ENCODE measurements around the gene SRGAP2B. TPM values are rescaled to one million over a fixed set of nuclear protein-coding genes. Genes with fewer than 3 reads are reported as not detected.
"Not testable (repeated sequence)": the region's sequence is repeated elsewhere in the genome, so short reads cannot be mapped to it uniquely, and the experiment has no call there.

The SRGAP2B gene
- total RNA-seq, 1 donor from 2014 or later: 24.0 TPM

GRCh38 chr1:144946525-144947480 lies 148.3 kb downstream of the SRGAP2B start:
- H3K4me3 ChIP-seq (ENCODE audit: low read depth, low read length); FAIRE-seq; H3K27me3 ChIP-seq (ENCODE audit: control insufficient read depth, insufficient read depth, low read length); H3K36me3 ChIP-seq (ENCODE audit: control insufficient read depth, insufficient read depth, low read length); DNase-seq (ENCODE audit: low read depth): not testable (repeated sequence)

DNA sequence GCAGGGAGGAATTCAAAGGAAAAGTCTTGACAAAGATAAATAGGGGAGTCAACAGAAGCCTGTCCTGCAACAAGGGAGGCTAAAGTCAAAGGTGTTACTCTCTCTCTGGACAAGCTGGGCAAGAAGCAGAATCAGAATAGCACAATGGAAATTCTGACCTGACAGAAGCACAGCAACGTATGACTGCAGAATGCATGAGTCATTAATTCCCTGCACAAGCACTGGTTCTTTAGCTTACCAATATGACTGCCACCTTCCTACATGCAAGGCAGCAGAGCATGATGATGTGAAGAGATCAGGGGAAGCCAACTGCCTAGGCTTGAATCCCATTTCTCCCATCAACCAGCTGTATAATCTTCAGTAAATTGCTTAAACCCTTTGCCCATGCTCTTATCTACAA lies 153.4 kb downstream of the SRGAP2B start:
- peak; percentile 72 for FAIRE-seq

DNA sequence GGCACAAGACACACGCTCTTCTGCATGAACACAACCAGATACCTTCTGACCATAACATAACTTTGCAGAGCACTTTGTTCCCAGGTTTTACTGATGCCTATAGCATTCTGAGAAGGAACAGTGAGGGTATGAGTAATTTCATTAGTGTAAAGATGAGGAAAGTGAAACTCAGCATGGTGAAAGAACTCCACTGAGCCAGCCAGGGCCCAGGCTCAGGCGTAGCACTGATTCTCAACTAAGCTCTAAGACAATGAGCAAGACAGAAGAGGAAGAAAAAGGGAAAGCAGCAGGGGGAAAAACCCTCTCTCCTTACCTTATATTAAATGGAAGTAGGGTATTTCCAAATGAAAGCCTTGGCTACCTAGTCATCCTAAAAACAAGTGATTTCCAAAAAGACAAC lies 155.1 kb downstream of the SRGAP2B start:
- FAIRE-seq; H3K36me3 ChIP-seq (ENCODE audit: control insufficient read depth, insufficient read depth, low read length); DNase-seq (ENCODE audit: low read depth): not testable (repeated sequence)

More for the DNA sequence above, 153.4 kb downstream of the SRGAP2B start:
- not testable (repeated sequence) for DNase-seq (ENCODE audit: low read depth); H3K27me3 ChIP-seq (ENCODE audit: control insufficient read depth, insufficient read depth, low read length); H3K36me3 ChIP-seq (ENCODE audit: control insufficient read depth, insufficient read depth, low read length); H3K4me3 ChIP-seq (ENCODE audit: low read depth, low read length)

DNA sequence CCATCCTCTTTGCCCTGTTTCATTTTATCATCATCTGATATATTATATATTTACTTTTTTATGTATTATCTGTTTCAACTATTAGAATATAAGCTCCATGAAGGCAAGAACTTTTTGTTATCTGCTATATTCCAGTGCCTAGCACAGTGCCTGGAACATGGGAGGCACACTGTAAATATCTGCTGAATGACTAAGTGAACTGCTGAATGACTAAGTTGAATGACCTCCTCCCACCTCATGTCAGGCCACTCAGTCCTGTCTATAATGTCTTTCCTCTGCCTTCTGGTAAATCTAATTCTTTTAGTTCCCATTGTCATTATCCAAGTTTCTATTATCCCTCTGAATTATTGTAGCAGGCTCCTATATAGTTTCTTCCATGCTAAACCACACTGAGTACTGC lies 156.5 kb downstream of the SRGAP2B start:
- not testable (repeated sequence) for H3K27me3 ChIP-seq (ENCODE audit: control insufficient read depth, insufficient read depth, low read length); FAIRE-seq; H3K4me3 ChIP-seq (ENCODE audit: low read depth, low read length); H3K36me3 ChIP-seq (ENCODE audit: control insufficient read depth, insufficient read depth, low read length); DNase-seq (ENCODE audit: low read depth)

More for the DNA sequence above, 155.1 kb downstream of the SRGAP2B start:
- H3K27me3 ChIP-seq (ENCODE audit: control insufficient read depth, insufficient read depth, low read length); H3K4me3 ChIP-seq (ENCODE audit: low read depth, low read length): not testable (repeated sequence)

DNA sequence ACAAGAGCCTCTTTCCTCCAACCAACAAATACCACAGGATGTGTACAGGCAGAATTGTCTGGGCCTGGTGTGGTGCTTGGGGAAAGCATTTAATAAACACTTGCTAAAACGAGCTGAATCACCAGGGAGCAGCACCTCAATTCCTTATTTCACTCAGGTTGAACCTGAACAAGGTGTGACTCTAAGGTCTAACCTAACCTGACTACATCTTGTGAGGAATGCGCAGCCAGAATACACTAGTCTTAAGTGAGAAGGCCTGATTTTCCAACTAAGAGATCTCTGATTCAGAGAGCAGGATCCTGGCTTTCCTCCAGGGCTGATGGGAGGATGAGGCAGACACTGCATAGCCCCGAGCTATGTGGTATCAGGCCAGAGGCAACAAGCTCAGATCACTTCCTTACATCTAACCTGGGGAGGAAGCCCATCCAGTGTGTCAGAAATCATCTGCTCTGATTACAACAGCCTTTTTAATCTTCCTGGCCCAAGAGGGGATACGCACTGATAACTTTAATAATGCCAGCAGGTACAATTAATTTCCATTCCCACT lies 158.9 kb downstream of the SRGAP2B start:
- H3K27me3 ChIP-seq (ENCODE audit: control insufficient read depth, insufficient read depth, low read length); H3K36me3 ChIP-seq (ENCODE audit: control insufficient read depth, insufficient read depth, low read length); DNase-seq (ENCODE audit: low read depth); H3K4me3 ChIP-seq (ENCODE audit: low read depth, low read length): not testable (repeated sequence)
- peak; percentile 82 for FAIRE-seq

GRCh38 chr1:144935310-144935709 lies 159.8 kb downstream of the SRGAP2B start:
- not testable (repeated sequence) for FAIRE-seq; H3K4me3 ChIP-seq (ENCODE audit: low read depth, low read length); DNase-seq (ENCODE audit: low read depth); H3K36me3 ChIP-seq (ENCODE audit: control insufficient read depth, insufficient read depth, low read length); H3K27me3 ChIP-seq (ENCODE audit: control insufficient read depth, insufficient read depth, low read length)

- FAIRE-seq; H3K36me3 ChIP-seq (ENCODE audit: control insufficient read depth, insufficient read depth, low read length); DNase-seq (ENCODE audit: low read depth); H3K27me3 ChIP-seq (ENCODE audit: control insufficient read depth, insufficient read depth, low read length); H3K4me3 ChIP-seq (ENCODE audit: low read depth, low read length): not testable (repeated sequence)
These were observed 162.1 kb downstream of the SRGAP2B start for GRCh38 chr1:144933014-144933413.

- not testable (repeated sequence) for H3K36me3 ChIP-seq (ENCODE audit: control insufficient read depth, insufficient read depth, low read length); H3K27me3 ChIP-seq (ENCODE audit: control insufficient read depth, insufficient read depth, low read length); H3K4me3 ChIP-seq (ENCODE audit: low read depth, low read length); DNase-seq (ENCODE audit: low read depth); FAIRE-seq
These were observed 163.0 kb downstream of the SRGAP2B start for GRCh38 chr1:144932153-144932552.

GRCh38 chr1:144931553-144931952 lies 163.6 kb downstream of the SRGAP2B start:
- FAIRE-seq; H3K36me3 ChIP-seq (ENCODE audit: control insufficient read depth, insufficient read depth, low read length); DNase-seq (ENCODE audit: low read depth); H3K4me3 ChIP-seq (ENCODE audit: low read depth, low read length); H3K27me3 ChIP-seq (ENCODE audit: control insufficient read depth, insufficient read depth, low read length): not testable (repeated sequence)

GRCh38 chr1:144930085-144930777 lies 164.9 kb downstream of the SRGAP2B start:
- not testable (repeated sequence) for H3K4me3 ChIP-seq (ENCODE audit: low read depth, low read length); H3K36me3 ChIP-seq (ENCODE audit: control insufficient read depth, insufficient read depth, low read length); DNase-seq (ENCODE audit: low read depth); FAIRE-seq; H3K27me3 ChIP-seq (ENCODE audit: control insufficient read depth, insufficient read depth, low read length)

GRCh38 chr1:144927292-144927691 lies 167.8 kb downstream of the SRGAP2B start:
- not testable (repeated sequence) for H3K4me3 ChIP-seq (ENCODE audit: low read depth, low read length); DNase-seq (ENCODE audit: low read depth); H3K27me3 ChIP-seq (ENCODE audit: control insufficient read depth, insufficient read depth, low read length); H3K36me3 ChIP-seq (ENCODE audit: control insufficient read depth, insufficient read depth, low read length); FAIRE-seq

GRCh38 chr1:144923640-144924039 lies 171.5 kb downstream of the SRGAP2B start:
- not testable (repeated sequence) for FAIRE-seq; H3K4me3 ChIP-seq (ENCODE audit: low read depth, low read length); H3K36me3 ChIP-seq (ENCODE audit: control insufficient read depth, insufficient read depth, low read length); H3K27me3 ChIP-seq (ENCODE audit: control insufficient read depth, insufficient read depth, low read length); DNase-seq (ENCODE audit: low read depth)

- DNase-seq (ENCODE audit: low read depth); H3K36me3 ChIP-seq (ENCODE audit: control insufficient read depth, insufficient read depth, low read length); FAIRE-seq; H3K4me3 ChIP-seq (ENCODE audit: low read depth, low read length); H3K27me3 ChIP-seq (ENCODE audit: control insufficient read depth, insufficient read depth, low read length): not testable (repeated sequence)
These were observed 172.3 kb downstream of the SRGAP2B start for GRCh38 chr1:144922785-144923184.

DNA sequence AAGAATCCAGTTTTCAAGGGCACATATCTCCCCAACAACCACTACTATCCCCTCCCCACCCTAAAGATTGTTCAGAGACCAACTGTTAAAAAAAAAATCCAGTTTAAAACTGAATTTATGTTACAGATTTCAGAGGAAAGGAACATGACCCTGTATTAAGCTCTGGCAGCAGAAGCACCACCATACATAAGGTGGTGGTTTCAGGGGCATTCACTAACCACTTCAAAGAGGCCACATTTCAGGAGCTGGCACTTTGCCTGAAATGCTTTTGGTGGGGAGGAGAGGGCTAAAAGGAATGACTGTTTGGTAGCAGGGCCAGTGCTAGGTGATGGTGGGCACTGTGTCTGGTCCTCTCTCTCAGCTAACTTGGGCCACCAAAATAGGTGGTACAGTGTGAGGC lies 176.0 kb downstream of the SRGAP2B start:
- FAIRE-seq; H3K4me3 ChIP-seq (ENCODE audit: low read depth, low read length); DNase-seq (ENCODE audit: low read depth); H3K27me3 ChIP-seq (ENCODE audit: control insufficient read depth, insufficient read depth, low read length); H3K36me3 ChIP-seq (ENCODE audit: control insufficient read depth, insufficient read depth, low read length): not testable (repeated sequence)
